ENCODE measurements around the gene MAML3. TPM values are rescaled to one million over a fixed set of nuclear protein-coding genes. Genes with fewer than 3 reads are reported as not detected.

The MAML3 gene
- total and polyA plus RNA-seq, 2 of the 13 experiments (the other 11 are each of a cell fraction or from before 2014, with no cell fraction given) = 0.05 to 0.13 TPM

DNA sequence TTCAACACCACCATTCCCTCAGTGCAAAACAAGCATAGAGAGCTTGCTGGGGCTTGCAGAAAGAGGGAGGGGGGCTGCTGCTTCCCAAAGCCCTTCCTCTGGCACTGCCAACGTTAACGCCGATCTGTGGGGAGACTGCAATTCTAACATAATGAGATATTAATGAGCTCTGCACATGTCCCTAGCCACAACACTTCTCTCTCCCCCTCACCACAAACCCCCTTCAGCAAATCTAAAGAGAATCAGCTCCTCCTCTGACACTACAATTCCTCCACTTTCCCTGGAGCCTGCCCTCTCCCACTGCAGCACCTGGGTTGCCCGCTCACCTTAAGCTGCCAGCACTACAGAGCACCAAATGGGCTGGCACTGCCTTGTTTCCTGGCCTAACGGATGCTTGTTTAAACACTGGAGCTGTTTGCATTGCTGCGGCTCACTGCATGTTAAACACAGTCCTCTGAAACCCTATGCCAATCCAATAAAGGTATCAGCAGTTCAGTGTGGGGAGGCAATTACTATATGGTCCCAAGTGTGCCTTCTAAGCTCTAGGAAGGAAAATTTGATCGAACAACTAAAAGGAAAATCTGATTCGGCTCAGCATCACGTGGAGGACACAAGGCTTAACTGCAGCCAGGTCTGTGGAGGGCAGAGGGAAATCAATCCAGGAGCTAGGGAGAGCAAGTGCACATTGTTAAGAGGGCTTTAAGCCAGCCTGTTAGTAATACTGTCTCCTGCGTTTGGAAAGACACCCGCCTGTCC, 232.4 kb downstream of the MAML3 start (continued):
- no peak for TF ChIP-seq ZNF782 (CRISPR knock-in tag; IDR thresholded peaks at IDR 0.05; ENCODE audit: borderline replicate concordance)
- no peak for TF ChIP-seq KDM5B (CRISPR knock-in tag; IDR thresholded peaks at IDR 0.05; ENCODE audit: borderline replicate concordance)
- no peak for TF ChIP-seq ZKSCAN5 (CRISPR knock-in tag; IDR thresholded peaks at IDR 0.05)
- TF ChIP-seq HNF4G (IDR thresholded peaks at IDR 0.05; ENCODE audit: borderline replicate concordance, low read depth, low read length) = no peak
- no peak for TF ChIP-seq HNF4G (CRISPR knock-in tag; IDR thresholded peaks at IDR 0.05; ENCODE audit: borderline replicate concordance, low read depth)
- 0 out of 2 replicates have a peak, but pooled peaks have one; percentile 57 for TF ChIP-seq HDAC1 (CRISPR knock-in tag; IDR thresholded peaks at IDR 0.05)
- TF ChIP-seq, protein P1, sequence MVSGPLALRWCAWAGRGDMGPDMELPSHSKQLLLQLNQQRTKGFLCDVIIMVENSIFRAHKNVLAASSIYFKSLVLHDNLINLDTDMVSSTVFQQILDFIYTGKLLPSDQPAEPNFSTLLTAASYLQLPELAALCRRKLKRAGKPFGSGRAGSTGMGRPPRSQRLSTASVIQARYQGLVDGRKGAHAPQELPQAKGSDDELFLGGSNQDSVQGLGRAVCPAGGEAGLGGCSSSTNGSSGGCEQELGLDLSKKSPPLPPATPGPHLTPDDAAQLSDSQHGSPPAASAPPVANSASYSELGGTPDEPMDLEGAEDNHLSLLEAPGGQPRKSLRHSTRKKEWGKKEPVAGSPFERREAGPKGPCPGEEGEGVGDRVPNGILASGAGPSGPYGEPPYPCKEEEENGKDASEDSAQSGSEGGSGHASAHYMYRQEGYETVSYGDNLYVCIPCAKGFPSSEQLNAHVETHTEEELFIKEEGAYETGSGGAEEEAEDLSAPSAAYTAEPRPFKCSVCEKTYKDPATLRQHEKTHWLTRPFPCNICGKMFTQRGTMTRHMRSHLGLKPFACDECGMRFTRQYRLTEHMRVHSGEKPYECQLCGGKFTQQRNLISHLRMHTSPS (CRISPR knock-in tag; IDR thresholded peaks at IDR 0.05; ENCODE audit: low read depth) = peak; percentile 88
- no peak for TF ChIP-seq ZNF20 (CRISPR knock-in tag; IDR thresholded peaks at IDR 0.05)
- TF ChIP-seq ZMYM4 (CRISPR knock-in tag; IDR thresholded peaks at IDR 0.05) = 0 out of 2 replicates have a peak, but pooled peaks have one; percentile 21
- no peak for TF ChIP-seq ZNF878 (CRISPR knock-in tag; IDR thresholded peaks at IDR 0.05)
- TF ChIP-seq RXRB (CRISPR knock-in tag; IDR thresholded peaks at IDR 0.05; ENCODE audit: borderline replicate concordance) = 0 out of 2 replicates have a peak, but pooled peaks have one; percentile 9
- no peak for TF ChIP-seq ZNF670 (CRISPR knock-in tag; IDR thresholded peaks at IDR 0.05; ENCODE audit: borderline replicate concordance)
- no peak for TF ChIP-seq ADNP (CRISPR knock-in tag; IDR thresholded peaks at IDR 0.05)
- TF ChIP-seq SMAD3 (CRISPR knock-in tag; IDR thresholded peaks at IDR 0.05) = no peak
- TF ChIP-seq SALL2 (CRISPR knock-in tag; IDR thresholded peaks at IDR 0.05) = no peak
- TF ChIP-seq, protein P2, sequence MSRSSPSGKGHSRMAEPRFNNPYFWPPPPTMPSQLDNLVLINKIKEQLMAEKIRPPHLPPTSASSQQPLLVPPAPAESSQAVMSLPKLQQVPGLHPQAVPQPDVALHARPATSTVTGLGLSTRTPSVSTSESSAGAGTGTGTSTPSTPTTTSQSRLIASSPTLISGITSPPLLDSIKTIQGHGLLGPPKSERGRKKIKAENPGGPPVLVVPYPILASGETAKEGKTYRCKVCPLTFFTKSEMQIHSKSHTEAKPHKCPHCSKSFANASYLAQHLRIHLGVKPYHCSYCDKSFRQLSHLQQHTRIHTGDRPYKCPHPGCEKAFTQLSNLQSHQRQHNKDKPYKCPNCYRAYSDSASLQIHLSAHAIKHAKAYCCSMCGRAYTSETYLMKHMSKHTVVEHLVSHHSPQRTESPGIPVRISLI (CRISPR knock-in tag; IDR thresholded peaks at IDR 0.05; ENCODE audit: borderline replicate concordance) = no peak
- no peak; the same call in 1 of the 2 replicates for TF ChIP-seq FOXO1 (CRISPR knock-in tag; IDR thresholded peaks at IDR 0.05)

Data from HepG2 (cell line).